CD4-positive, alpha-beta T cell (primary cell): ENCODE measurements around the gene MCRIP2. TPM values are rescaled to one million over a fixed set of nuclear protein-coding genes. Genes with fewer than 3 reads are reported as not detected.

Experiments used
- ATAC-seq: fragments of 200-7000 bp; cut with Tn5 transposase; one replicate; pipeline ENCODE4 v1.10.0; 2022; ENCODE audit warnings: mild to moderate bottlenecking; ENCODE audit not compliant: poor library complexity
- CTCF ChIA-PET: fragments of 350-600 bp; sonication (Branson Sonifier 250); formaldehyde crosslinking; loops from one replicate; lab custom pipeline; 2021; ENCODE audit warnings: antibody characterized with exemption, inconsistent platforms; lab: Charles Lee
- POLR2A ChIA-PET: fragments of 350-600 bp; sonication (Branson Sonifier 250); formaldehyde crosslinking; loops from one replicate; lab custom pipeline; 2021; ENCODE audit warnings: antibody characterized with exemption, inconsistent platforms; lab: Charles Lee
- DNase-seq, 14 experiments: peaks; one replicate each; pipeline ENCODE4 v3.0.0-alpha.2; 2013 to 2020; ENCODE audit warnings: mixed read lengths in 2 of 14
- H3K27ac ChIP-seq, 2 donors: one replicate each; pipeline versions ENCODE4 v1.5.1 to v1.7.0; 2013; ENCODE audit warnings: low read length in 2 of 2, low read depth in 1 of 2, mild to moderate bottlenecking in 1 of 2
- H3K27me3 ChIP-seq, 2 experiments: 1 replicate in 1 of 2; 2 replicates in 1 of 2; pipeline versions ENCODE4 v1.6.1 to v1.7.0; 2013; ENCODE audit warnings: low read length in 2 of 2, control low read depth in 1 of 2, mild to moderate bottlenecking in 1 of 2, moderate library complexity in 1 of 2; ENCODE audit not compliant: insufficient read depth in 2 of 2, control insufficient read depth in 1 of 2
- H3K36me3 ChIP-seq: one replicate; pipeline ENCODE4 v1.6.1; 2013; ENCODE audit warnings: low read length, control low read depth; ENCODE audit not compliant: insufficient read depth
- H3K4me1 ChIP-seq: one replicate; pipeline ENCODE4 v1.6.1; 2013; ENCODE audit warnings: low read length, control low read depth; ENCODE audit not compliant: insufficient read depth
- H3K4me3 ChIP-seq: one replicate; pipeline ENCODE4 v1.5.1; 2013; ENCODE audit warnings: mild to moderate bottlenecking, low read length, moderate library complexity
- H3K9me3 ChIP-seq, 2 experiments: 1 replicate in 1 of 2; 2 replicates in 1 of 2; pipeline versions ENCODE4 v1.6.1 to v1.7.0; 2013; ENCODE audit warnings: low read length in 2 of 2, mild to moderate bottlenecking in 2 of 2, control low read depth in 1 of 2, moderate library complexity in 1 of 2; ENCODE audit not compliant: control insufficient read depth in 1 of 2, insufficient read depth in 1 of 2
- H3K27ac Mint-ChIP-seq: one replicate; pipeline ENCODE4 v1.8.0; 2020; ENCODE audit warnings: mixed read lengths
- H3K27me3 Mint-ChIP-seq: one replicate; pipeline ENCODE4 v1.8.0; 2021; ENCODE audit warnings: mixed read lengths
- H3K36me3 Mint-ChIP-seq: one replicate; pipeline ENCODE4 v1.8.0; 2021; ENCODE audit warnings: low read depth, mixed read lengths
- H3K4me1 Mint-ChIP-seq: one replicate; pipeline ENCODE4 v1.8.0; 2021; ENCODE audit warnings: low read depth, mixed read lengths
- H3K4me3 Mint-ChIP-seq: one replicate; pipeline ENCODE4 v1.8.0; 2020; ENCODE audit warnings: mild to moderate bottlenecking, mixed read lengths
- H3K9me3 Mint-ChIP-seq: one replicate; pipeline ENCODE4 v1.8.0; 2020; ENCODE audit warnings: mixed read lengths
- intact Hi-C, 2 experiments: fragments of 100-400 bp; cut with DNase I in 1 of 2; cut with micrococcal nuclease in 1 of 2; formaldehyde crosslinking; loops; one replicate each; pipeline versions ENCODE4 v1.15.1 to v1.9.0; 2023 to 2025; cut with DNase I, micrococcal nuclease
- total RNA-seq, 174 experiments: library from RNA in 2 of 174; stranded (reverse) in 2 of 174; gene quantifications; one replicate each; pipeline ENCODE4 v1.2.3 and lab custom pipeline; 2021 to 2026
- TF ChIP-seq, protein P1 (sequence below): fragments of 200-600 bp; IDR thresholded peaks from one replicate; pipeline ENCODE4 v1.8.0; 2022; ENCODE audit warnings: antibody characterized with exemption, mild to moderate bottlenecking

The MCRIP2 gene
- total RNA-seq, 2 experiments from 2014 or later, result 11.4 to 14.6 TPM

DNA sequence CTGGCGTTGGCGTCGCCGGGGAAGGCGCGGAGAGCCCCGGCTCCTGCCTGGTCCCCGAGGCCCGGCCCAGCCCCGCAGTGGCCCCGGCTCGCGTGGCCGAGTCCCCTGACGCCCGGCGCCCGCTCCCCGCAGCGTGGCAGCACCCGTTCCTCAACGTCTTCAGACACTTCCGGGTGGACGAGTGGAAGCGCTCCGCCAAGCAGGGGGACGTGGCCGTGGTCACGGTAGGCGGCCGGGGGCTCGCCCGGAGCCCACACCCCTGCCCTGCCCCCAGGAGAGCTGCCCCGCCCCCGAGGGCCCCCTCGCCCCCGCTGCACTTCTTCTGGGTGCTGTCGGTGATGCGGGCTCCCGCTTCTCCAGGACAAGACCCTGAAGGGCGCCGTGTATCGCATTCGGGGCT, 8.0 kb downstream of the MCRIP2 start:
- ATAC-seq, result peak; percentile 2
- Histone ChIP-seq H3K36me3 (no peaks in the 10 kb centered on the region), H3K27me3 (no peaks in the 10 kb centered on the region), H3K4me3 (peak overlapping the region; percentile 24), H3K4me1 (peaks cover 29% of the 10 kb centered on the region), H3K9me3 (no peaks in the 10 kb centered on the region), H3K27ac (no peak overlapping the region)
- Mint-ChIP-seq H3K36me3 (no peaks in the 10 kb centered on the region), H3K27me3 (no peaks in the 10 kb centered on the region), H3K4me1 (no peaks in the 10 kb centered on the region), H3K27ac (no peak overlapping the region), H3K9me3 (no peaks in the 10 kb centered on the region), H3K4me3 (peak overlapping the region; percentile 51)
- peak in 1 of 14 experiments; percentile 35 for DNase-seq
- intact Hi-C loops, result no loop called here
- POLR2A ChIA-PET, result interaction anchor here (1.0 to 1.2 kb wide), 4 partner anchors 9 to 40 kb away, joined by 4 to 15 read pairs (median 4); partner anchors contain the start of genes METTL26, STUB1 and WDR24
- CTCF ChIA-PET, result interaction anchor here (1.3 kb wide), 1 partner anchor 13 kb away, joined by 5 read pairs; the partner anchor contains the start of gene METTL26
- TF ChIP-seq, protein P1, sequence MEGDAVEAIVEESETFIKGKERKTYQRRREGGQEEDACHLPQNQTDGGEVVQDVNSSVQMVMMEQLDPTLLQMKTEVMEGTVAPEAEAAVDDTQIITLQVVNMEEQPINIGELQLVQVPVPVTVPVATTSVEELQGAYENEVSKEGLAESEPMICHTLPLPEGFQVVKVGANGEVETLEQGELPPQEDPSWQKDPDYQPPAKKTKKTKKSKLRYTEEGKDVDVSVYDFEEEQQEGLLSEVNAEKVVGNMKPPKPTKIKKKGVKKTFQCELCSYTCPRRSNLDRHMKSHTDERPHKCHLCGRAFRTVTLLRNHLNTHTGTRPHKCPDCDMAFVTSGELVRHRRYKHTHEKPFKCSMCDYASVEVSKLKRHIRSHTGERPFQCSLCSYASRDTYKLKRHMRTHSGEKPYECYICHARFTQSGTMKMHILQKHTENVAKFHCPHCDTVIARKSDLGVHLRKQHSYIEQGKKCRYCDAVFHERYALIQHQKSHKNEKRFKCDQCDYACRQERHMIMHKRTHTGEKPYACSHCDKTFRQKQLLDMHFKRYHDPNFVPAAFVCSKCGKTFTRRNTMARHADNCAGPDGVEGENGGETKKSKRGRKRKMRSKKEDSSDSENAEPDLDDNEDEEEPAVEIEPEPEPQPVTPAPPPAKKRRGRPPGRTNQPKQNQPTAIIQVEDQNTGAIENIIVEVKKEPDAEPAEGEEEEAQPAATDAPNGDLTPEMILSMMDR, result no peak

DNA sequence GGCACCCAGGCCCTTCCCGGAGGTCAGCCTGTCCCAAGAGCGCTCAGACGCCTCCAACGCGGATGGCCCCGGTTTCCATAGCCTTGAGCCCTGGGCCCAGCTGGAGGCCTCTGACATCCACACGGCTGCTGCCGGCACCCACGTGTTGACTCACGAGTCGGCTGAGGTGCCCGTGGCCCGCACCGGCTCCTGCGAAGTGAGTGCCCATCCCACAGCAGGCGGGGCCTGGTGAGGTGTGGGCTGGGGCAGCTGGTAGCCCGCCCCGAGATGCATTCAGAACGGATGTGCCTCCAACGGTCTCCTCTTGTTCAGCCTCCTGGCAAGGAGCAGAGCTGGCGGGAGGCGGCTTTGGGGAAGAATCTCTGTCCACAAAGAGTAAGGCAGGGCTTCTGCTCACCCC, 10.2 kb downstream of the MCRIP2 start:
- no peak for ATAC-seq
- CTCF ChIA-PET, result no interaction called here
- H3K4me3 ChIP-seq, result no peak overlapping the region
- Mint-ChIP-seq H3K9me3 (no peaks in the 10 kb centered on the region), H3K4me3 (no peak overlapping the region), H3K27ac (no peak overlapping the region), H3K27me3 (no peaks in the 10 kb centered on the region), H3K4me1 (no peaks in the 10 kb centered on the region), H3K36me3 (no peaks in the 10 kb centered on the region)
- H3K9me3 ChIP-seq, result no peaks in the 10 kb centered on the region
- peaks cover 29% of the 10 kb centered on the region for H3K4me1 ChIP-seq
- H3K27ac ChIP-seq, result no peak overlapping the region
- no peaks in the 10 kb centered on the region for H3K36me3 ChIP-seq
- POLR2A ChIA-PET, result no interaction called here
- TF ChIP-seq, protein P1, result no peak
- DNase-seq, result no peak
- no peaks in the 10 kb centered on the region for H3K27me3 ChIP-seq
- intact Hi-C loops, result no loop called here

DNA sequence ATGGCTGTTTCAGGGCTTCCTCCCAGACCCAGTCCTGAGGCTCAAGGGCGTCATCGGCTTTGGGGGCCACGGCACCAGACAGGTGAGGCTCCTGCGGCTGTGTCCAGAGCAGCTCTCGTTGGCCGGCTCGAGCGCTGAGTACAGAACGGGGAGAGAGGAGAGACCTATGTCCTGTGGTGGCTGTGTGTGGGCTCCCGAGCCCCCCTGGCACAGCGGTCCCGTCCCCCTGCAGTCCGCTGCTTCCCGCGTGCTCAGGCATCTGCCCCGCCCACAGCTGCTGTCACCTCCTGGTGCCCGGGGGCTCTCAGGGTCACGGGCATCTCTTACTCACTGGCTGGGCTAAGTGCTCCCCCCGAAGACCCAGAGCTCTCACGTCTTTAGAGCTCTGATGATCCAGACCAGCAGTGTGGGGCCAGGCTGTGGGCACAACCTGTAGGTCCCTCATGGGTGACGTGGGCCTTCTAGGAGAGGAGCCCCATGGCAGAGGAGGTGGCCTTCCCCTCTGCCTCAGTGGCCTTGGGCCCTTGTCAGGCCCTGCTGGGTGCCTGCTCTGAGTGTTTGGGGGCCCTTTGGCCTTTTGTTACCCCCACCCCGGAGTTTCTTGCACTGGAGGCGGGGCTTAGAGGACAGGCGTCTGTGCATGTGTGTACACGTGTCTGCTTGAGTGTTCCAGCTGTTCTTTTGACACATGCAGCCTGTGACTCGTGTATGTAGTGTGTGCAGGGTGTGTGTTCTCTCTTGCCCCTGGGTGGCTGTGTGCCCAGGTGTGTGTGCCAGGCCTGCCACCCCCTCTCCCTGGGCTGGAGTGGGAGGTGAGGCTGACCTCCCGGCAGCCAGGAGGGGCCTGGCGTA, 11.1 kb downstream of the MCRIP2 start:
- intact Hi-C loops, result no loop called here
- Histone ChIP-seq H3K27ac (no peak overlapping the region), H3K4me1 (peaks cover 24% of the 10 kb centered on the region), H3K27me3 (no peaks in the 10 kb centered on the region), H3K36me3 (no peaks in the 10 kb centered on the region), H3K9me3 (no peaks in the 10 kb centered on the region), H3K4me3 (no peak overlapping the region)
- Mint-ChIP-seq H3K9me3 (no peaks in the 10 kb centered on the region), H3K4me3 (no peak overlapping the region), H3K27me3 (no peaks in the 10 kb centered on the region), H3K27ac (no peak overlapping the region), H3K36me3 (no peaks in the 10 kb centered on the region), H3K4me1 (no peaks in the 10 kb centered on the region)
- ChIA-PET POLR2A (no interaction called here), CTCF (no interaction called here)
- TF ChIP-seq, protein P1, result no peak
- ATAC-seq, result no peak
- no peak for DNase-seq
